Astrocyte of the hippocampus (primary cell): ENCODE measurements around the gene FCF1.

Source experiments
- DNase-seq: peaks from one replicate; pipeline ENCODE4 v3.0.0; 2011; ENCODE audit warnings: low read depth, low spot score

Gene FCF1

GRCh38 chr14:74763803-74764531 lies 51.0 kb downstream of the FCF1 start:
- peak; percentile 54 for DNase-seq

GRCh38 chr14:74765721-74766120 lies 52.8 kb downstream of the FCF1 start:
- DNase-seq: no peak

- no peak for DNase-seq
These were observed 58.5 kb downstream of the FCF1 start for GRCh38 chr14:74771399-74771798.

- no peak for DNase-seq
These were observed 71.7 kb downstream of the FCF1 start for GRCh38 chr14:74784634-74785033.

- DNase-seq: no peak
These were observed 72.2 kb downstream of the FCF1 start for GRCh38 chr14:74785056-74785613.

- DNase-seq: no peak
These were observed 73.9 kb downstream of the FCF1 start for GRCh38 chr14:74786796-74787315.
